HTERT RPE-1 (cell line): ENCODE data around the gene ZFYVE19.
"Not testable (repeated sequence)": the region's sequence is repeated elsewhere in the genome, so short reads cannot be mapped to it uniquely, and the experiment has no call there.

Experiments
- in situ Hi-C: fragments of 300-500 bp; cut with MboI; formaldehyde crosslinking; loops from 4 replicates; pipeline ENCODE4 v1.14.3; 2020; ENCODE audit warnings: low sequenced_read_pairs

The ZFYVE19 gene

DNA sequence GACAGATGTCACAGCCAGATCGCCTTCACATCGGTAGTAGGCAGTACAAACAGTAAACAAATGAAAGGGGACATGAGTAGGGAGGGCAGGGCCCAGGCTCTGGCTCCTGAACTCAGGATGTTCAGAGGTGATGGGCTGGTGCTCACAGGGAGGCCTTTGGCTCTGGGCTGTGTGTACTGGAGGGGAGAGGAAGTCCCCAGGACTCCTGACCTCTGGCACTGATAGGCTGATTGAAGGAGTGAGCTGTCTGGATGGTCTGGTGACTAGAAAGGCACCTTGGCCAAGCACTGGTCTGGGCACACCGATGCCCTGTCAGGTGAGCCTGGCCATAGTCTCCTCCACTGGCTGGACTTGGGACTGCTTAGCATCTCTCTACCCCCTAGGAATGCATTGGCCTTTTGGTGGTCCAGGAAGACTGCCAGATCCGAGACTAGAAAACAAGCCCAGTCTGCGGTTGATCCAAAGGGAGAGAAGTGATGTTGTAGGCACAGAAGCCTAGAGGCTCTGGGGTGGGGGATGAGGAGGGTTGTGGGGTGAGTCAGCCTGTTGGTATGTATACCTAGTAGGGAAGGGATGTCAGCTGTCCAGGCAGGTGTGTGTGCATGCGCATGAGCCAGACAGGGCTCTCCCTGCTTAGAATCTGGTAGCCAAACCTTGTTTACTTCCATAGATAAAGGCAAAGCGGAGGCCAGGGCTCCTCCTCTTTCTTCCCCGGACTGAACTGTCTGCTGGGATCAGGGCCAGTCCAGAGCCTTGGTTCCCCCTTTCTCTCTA is 38.8 kb downstream of the ZFYVE19 start:
- in situ Hi-C loops, result no loop called here

DNA sequence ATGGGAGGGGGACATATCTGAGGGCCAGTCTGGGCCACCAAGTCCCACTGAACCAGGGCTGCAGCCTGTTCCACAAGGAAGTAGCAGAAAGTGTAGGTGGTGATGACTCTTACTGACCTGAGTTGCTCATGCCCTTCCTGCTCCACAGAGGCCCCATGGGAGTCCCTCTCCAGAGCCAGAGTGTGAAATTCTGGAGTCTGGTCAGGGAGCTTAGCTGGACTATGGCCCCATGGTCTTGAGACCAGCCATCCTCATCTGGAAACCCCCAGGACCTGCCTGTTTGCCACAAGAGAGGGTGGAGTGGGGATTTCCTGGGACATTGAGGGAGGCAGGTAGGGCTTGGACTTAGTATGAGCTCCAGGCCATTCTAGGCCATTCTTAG is 39.9 kb downstream of the ZFYVE19 start:
- in situ Hi-C loops, result no loop called here

DNA sequence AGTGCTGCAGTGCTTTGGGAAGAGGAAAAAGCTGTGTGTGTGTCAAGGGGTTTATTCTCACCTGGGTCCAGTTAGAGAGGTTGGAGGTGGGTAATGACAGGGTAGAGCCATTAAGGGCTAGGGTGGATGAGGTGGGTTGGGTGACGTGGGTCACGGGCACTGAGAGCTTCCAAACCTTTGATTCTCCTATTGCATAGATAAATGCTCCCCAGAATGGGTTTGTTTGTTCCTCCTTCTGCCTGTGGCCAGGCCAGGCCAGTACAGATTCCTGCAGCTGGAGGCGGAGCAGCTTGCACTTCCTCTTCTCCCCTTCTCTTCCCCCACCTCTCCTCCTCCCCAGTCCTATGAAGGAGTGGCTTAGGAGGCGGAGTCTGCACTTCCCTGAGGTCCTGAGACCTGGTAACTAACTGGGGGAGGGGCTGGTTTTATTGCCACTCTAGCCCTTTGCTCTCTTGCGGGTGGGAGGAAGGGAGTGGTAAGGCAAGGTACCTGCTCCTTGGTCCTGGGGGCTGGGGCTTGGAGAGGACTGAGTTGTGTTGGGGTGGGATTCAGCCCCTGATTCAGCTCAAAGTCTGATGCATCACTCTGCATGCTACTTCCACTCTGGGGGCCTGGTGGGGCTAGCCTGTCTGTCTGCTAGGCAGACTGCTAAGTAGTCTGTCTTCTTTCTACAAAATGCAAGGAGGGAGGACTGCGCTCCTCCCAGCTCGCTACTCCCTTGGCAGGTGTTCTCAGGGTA is 40.5 kb downstream of the ZFYVE19 start:
- in situ Hi-C loops, result no loop called here

DNA sequence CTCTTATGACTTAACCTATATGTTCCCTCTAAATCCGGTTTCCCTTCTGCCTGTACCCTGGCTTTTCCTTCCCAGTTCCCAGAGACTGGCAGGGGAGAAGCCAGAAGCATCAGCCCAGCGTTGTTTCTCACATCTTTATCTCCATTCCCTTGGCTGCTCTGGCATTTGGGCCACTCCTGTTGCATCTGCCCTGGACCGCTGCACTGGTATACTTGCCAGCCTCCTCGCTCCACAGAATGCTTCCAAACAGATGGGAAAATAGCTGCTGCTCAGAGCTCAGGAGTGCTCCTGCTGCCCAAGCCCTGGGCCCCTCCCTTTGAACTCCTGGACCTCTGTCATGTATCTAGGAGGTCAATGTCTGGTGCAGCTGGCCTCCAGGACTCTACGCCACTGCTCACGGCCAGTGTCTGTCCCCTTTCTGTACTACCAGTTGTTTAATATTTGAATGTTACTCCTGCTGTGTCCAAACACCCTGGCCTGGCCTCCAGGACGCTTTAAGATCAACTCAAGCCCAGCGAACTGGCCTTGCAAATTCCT is 43.8 kb downstream of the ZFYVE19 start:
- in situ Hi-C loops, result no loop called here

DNA sequence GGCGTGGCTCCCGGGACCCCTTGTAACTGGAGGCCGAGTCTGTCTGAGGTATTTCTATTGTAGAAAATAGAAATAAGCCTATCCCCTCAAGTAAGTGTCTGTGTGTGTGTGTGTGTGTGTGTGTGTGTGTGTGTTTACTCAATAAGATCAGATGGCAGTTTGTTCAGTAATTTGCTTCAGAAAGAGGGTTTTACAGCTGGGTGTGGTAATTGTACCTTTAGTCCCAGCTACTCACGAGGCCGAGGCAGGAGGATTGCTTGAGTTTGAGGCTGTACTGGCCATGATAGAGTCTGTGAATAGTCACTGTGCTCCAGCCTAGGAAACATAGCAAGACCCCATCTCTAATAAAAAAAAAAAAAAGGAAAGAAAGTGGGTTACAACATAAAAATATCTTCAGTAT is 45.6 kb downstream of the ZFYVE19 start:
- in situ Hi-C loops, result no loop called here

DNA sequence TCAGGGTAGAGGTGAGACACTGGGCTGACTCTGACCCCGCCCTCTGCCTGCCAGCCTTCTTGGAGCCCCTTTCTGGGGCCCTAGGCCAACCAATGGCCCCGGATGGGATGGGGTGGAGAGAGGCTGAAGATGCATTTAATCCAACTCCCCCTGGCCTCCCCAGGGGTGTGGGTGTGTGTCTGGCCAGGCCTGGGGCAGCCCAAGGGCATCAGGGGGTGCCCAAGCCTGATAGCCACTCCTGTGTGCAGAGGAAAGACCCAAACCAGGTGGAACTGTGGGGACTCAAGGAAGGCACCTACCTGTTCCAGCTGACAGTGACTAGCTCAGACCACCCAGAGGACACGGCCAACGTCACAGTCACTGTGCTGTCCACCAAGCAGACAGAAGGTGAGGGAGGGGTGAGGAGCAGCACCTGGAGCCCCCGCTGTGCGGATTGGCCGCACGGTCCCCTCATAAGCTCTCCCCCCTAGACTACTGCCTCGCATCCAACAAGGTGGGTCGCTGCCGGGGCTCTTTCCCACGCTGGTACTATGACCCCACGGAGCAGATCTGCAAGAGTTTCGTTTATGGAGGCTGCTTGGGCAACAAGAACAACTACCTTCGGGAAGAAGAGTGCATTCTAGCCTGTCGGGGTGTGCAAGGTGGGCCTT is 46.5 kb downstream of the ZFYVE19 start:
- in situ Hi-C loops, result no loop called here

DNA sequence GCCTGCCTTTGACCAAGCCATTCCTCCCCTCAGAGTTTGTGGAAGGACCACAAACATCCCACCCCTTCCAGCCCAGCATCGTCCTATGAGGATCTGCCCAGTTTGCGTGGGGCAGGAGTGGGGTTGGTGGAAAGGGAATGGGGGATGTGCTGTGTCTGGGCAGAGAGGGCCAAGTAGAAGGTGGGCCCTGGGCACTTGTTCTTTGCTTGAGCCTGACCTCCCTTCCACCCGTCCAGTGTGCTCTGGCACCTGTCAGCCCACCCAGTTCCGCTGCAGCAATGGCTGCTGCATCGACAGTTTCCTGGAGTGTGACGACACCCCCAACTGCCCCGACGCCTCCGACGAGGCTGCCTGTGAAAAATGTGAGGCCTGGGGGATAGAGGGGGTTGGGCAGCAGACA is 47.3 kb downstream of the ZFYVE19 start:
- in situ Hi-C loops, result no loop called here

DNA sequence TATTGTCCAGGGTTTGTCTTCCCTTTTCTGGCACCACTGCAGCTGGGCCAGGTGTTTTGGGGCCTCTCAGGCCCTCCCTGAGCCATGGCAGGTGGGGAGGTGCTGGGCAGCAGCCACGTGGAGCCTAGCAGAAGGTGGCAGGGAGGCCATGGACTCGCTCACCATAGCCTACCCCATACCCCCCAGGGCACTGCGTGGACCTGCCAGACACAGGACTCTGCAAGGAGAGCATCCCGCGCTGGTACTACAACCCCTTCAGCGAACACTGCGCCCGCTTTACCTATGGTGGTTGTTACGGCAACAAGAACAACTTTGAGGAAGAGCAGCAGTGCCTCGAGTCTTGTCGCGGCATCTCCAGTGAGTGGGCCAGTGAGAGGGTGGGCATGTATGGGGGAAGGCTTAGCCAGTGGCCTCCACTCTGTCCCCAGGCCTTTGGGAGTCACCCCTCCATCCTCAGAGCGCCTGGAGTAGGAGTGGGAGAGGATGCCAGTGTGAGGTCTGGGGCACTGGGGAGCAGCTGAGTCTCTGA is 48.9 kb downstream of the ZFYVE19 start:
- in situ Hi-C loops, result no loop called here

DNA sequence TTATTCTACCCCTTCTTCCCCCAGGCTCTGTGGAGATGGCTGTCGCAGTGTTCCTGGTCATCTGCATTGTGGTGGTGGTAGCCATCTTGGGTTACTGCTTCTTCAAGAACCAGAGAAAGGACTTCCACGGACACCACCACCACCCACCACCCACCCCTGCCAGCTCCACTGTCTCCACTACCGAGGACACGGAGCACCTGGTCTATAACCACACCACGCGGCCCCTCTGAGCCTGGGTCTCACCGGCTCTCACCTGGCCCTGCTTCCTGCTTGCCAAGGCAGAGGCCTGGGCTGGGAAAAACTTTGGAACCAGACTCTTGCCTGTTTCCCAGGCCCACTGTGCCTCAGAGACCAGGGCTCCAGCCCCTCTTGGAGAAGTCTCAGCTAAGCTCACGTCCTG is 49.9 kb downstream of the ZFYVE19 start:
- in situ Hi-C loops, result no loop called here

DNA sequence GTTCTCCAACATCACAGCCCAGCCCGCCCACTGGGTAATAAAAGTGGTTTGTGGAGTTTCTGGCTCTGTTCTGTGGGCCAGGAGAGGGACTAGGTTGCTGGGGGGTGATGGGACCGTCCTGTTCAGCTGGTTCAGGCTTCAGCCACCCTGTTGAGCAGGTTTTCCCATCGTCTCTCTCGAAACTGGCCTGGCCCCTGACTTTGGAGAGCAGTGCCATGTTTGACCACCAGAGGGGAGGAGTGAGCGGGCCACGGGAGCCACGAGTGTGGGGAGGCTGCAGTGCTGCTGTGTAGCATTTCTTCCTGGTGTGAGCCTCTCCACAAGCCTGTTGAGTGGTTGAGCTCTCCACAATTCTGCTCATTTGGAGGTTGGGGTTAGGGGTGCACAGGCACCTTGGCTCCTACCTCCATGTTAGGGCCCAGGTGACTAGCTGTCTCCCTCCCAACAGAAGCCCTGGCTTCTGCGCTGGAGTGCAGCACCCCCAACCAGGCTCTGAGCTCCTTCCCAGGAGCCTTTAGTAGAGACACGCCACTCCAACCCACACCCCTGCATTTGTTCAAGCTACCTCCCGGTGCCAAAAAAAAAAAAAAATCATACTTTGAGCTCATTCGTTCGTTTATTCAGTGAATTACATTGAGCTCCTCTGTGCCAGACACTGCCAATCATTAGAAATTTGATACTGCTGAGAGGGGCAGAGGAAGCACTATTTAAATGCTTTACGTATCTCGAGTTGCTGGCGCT is 50.9 kb downstream of the ZFYVE19 start:
- in situ Hi-C loops, result no loop called here

DNA sequence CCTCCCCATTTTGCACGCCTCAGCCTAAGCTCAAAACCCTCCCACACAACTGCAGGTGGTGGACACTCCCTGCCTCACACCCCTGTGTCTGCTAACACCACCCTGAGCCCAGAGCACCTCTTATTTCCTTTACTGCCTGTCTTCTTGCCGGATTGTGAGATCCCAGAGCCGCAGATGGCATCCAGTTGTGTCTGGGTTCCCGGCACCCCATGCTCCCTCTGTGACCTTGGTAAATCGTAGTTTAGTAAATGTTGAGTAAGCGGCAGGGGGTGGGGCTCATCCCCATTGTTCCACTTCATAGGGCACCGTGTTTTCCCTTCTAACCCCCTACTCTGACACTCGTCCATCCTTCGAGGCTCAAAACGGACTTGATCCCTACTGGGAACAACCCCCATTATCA is 51.8 kb downstream of the ZFYVE19 start:
- in situ Hi-C loops, result no loop called here

DNA sequence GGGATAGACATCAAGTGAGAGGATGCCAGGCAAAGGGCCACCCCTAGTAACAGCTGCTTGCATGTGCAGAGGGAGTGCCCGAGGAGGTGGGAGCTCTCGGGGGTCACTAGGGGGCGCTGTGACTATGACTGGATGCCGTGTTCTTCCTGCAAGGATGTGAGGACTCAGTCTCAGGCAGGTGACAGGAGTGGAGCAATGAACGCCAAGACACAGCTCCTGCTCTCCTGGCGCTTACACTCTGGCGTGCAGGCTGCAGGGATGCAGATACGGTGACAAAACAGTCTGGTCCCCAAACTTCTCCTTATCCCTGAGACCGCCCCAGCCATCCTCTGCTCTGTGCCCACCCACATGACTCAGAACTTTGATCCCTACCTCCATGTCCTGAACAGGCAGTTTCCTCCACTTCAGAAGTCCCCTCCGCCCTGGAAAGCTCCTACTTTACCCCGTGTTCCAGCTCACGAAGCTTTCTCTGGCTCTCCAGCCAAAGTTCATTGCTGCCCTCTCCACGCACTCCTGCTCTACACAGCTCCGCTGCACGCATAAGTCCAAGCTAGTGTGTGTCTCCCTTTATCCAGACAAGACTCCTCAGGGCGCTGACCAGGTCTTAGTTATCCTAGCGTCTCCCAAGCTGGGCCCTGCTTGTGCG is 52.4 kb downstream of the ZFYVE19 start:
- in situ Hi-C loops, result no loop called here

DNA sequence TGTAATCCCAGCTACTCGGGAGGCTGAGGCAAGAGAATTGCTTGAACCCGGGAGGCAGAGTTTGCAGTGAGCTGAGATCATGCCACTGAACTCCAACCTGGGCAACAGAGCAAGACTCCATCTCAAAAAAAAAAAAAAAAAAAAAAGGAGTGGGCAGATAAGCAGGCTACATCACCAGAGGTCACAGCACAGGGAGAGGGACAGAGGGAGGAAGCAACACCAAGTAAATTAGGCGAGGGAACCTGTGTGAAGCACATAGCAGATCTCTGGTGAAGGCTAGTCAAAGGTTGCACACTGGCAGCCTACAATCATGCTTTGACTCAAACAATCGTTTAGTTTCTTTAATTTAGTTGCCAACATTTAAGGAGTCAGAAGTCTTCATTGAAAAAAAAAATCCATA is 54.3 kb downstream of the ZFYVE19 start:
- in situ Hi-C loops, result not testable (repeated sequence)

DNA sequence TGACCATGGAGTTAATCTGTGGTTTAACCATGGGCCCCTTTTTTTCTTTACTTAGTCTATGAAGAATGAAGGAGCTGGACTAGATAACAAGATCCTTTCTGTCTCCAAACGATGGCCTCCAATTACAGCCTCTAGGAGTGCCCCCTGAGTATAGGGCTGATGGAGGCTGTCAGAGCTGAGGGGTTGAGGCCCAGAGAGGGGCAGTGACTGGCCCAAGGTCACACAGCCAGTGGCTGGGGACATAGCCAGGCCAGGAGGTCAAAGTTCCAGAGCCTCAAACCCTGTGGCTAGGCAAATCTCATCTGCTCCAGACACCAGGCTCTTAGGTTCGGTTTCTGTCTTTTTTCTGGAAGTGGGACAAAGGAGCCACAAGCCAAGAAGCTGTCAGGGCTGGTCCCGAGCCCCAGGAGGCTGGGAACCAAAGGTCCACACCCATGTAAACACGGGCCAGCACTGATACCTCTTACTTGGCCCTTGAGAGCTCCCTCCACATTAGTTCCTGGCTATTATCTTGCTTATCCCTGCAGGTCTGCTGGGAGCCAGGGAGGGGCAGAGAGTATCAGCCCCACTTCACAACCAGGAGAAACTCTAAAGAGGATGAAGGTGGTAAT is 56.9 kb downstream of the ZFYVE19 start:
- in situ Hi-C loops, result no loop called here
